Fibroblast of pulmonary artery (primary cell): ENCODE data around the gene KANTR.

Experiments
- DNase-seq: peaks from one replicate; pipeline ENCODE4 v3.0.0-alpha.2; 2010; ENCODE audit warnings: low read depth
- H3K4me3 ChIP-seq: replicated peaks from 2 replicates; pipeline ENCODE4 v1.5.1; 2011; ENCODE audit warnings: low read depth, mild to moderate bottlenecking, control low read depth, low read length, moderate library complexity
- CTCF ChIP-seq: IDR thresholded peaks from 2 replicates; pipeline ENCODE4 v1.5.1; 2011; ENCODE audit warnings: mild to moderate bottlenecking, control low read depth, low read length, inconsistent platforms; ENCODE audit errors: missing control alignments

Gene KANTR

GRCh38 chrX:53081925-53082772, 11.8 kb upstream of the KANTR start, which contains the start of gene TSPYL2:
Gene TSPYL2, plus strand, starts transcription at chrX:53082367. Its CDS starts 132 bp downstream, at chrX:53082499.
- DNase-seq, result peak; percentile 98
- no peak for TF ChIP-seq CTCF
- H3K4me3 ChIP-seq, result peak within 1 kb of the TSS; percentile 72

DNA sequence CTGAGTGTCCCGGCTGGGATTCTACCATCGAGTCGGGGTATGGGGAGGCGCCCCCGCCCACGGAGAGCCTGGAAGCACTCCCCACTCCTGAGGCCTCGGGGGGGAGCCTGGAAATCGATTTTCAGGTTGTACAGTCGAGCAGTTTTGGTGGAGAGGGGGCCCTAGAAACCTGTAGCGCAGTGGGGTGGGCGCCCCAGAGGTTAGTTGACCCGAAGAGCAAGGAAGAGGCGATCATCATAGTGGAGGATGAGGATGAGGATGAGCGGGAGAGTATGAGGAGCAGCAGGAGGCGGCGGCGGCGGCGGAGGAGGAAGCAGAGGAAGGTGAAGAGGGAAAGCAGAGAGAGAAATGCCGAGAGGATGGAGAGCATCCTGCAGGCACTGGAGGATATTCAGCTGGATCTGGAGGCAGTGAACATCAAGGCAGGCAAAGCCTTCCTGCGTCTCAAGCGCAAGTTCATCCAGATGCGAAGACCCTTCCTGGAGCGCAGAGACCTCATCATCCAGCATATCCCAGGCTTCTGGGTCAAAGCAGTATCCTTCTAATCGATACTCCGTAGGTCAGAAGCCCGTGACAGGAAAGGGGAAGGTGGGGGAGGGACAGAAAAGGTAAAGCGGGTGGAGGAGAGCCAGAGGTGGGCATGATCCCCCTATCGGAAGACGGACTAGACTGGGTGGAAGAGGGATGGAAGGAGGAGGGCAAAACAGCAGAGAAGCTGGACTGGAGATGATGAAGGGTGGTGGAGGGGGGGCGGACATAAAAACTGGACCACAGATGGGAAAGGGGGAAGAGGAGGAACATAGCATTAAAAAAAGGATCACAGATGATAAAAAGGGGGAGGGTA, 10.9 kb upstream of the KANTR start:
- H3K4me3 ChIP-seq, result peak overlapping the region; percentile 72
- DNase-seq, result no peak
- TF ChIP-seq CTCF, result no peak

GRCh38 chrX:53084043-53084570, 9.8 kb upstream of the KANTR start:
- no peak for DNase-seq
- peak overlapping the region; percentile 72 for H3K4me3 ChIP-seq

DNA sequence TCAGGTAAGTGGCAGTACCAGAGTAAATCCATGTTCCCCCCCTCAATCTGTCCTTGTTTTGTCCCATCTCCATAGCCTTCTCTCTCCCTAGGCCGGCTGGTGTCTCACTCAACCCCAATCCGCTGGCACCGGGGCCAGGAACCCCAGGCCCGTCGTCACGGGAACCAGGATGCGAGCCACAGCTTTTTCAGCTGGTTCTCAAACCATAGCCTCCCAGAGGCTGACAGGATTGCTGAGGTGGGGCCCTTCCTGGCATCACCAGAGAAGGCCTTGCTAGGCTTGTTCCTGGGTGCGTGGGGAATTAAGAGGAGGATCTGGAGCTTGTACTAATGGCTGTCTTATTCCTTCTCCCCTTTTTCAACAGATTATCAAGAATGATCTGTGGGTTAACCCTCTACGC, 9.1 kb upstream of the KANTR start:
- TF ChIP-seq CTCF, result no peak

More at GRCh38 chrX:53084043-53084570, 9.8 kb upstream of the KANTR start:
- no peak for TF ChIP-seq CTCF

DNA sequence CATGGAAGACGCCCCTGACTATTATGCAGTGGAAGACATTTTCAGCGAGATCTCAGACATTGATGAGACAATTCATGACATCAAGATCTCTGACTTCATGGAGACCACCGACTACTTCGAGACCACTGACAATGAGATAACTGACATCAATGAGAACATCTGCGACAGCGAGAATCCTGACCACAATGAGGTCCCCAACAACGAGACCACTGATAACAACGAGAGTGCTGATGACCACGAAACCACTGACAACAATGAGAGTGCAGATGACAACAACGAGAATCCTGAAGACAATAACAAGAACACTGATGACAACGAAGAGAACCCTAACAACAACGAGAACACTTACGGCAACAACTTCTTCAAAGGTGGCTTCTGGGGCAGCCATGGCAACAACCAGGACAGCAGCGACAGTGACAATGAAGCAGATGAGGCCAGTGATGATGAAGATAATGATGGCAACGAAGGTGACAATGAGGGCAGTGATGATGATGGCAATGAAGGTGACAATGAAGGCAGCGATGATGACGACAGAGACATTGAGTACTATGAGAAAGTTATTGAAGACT, 8.2 kb upstream of the KANTR start:
- DNase-seq, result no peak
- no peak overlapping the region for H3K4me3 ChIP-seq
- no peak for TF ChIP-seq CTCF

More for the DNA sequence above, 9.1 kb upstream of the KANTR start:
- no peak overlapping the region for H3K4me3 ChIP-seq
- no peak for DNase-seq

DNA sequence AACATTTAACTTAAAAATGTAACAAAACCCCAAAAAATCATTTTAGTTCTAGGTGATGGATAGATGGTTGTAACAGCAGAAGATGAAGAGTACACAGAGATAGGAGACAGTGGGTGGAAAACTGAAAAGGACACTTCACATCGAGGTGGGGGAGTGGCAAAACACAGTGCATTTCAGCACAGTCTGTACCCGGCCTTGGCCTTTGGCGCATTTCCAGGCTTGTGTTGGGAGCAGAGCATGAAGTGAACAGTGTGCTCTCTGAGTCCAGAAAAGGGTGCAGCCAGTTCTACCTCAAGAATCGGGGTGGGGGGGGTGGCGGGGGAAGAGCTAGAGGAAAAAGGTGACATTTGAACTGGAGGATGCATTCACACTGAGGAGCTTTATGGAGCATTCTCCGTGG, 7.5 kb upstream of the KANTR start:
- TF ChIP-seq CTCF, result no peak
- peak; percentile 47 for DNase-seq
- no peak overlapping the region for H3K4me3 ChIP-seq
